HCEC 1CT (cell line): ENCODE data around the gene CARD18.

ENCODE experiments used
- DNase-seq: peaks from one replicate; pipeline ENCODE4 v3.0.0-alpha.2; 2017

CARD18 gene

DNA sequence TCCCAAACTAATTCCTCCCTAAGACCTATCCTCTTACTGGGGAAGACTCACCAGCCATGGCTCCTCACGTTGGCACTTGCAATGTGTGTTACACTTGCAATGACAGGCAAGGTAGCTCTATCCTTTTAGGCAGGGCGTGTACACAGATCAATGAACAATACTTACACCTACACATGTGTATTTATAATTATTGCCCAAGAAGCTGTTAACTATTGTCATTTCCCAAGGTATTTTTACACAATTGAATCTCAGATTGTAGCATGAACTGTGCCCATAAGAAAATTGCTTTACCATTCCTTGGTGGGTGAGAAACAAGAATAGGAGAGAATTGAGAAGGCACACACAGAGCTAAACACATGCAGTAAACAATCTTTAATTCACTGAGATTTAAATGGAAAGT lies at the start of gene CARD18:
TSS of gene CARD18 (minus strand) at position 101 of the 400 bp plus-strand sequence. CDS start at position 58, 43 bp downstream.
- DNase-seq = no peak

DNA sequence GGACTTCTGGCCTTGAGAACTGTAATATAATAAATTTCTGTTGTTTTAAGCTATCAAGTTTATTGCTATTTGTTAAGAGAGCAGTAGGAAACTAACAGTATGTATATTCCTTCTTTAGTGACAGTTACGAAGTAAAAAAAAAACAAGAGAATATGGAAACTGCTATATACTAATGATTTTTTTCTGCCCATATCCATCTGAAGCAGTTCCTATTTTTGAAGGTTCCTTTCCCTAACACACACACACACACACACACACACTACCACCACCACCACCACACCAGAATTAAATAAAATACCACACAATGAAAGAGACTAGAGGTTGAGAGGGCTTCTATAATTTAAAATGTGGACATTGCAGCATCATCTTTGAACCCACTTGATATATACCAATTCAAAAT lies 44.4 kb upstream of the CARD18 start:
- DNase-seq = no peak

DNA sequence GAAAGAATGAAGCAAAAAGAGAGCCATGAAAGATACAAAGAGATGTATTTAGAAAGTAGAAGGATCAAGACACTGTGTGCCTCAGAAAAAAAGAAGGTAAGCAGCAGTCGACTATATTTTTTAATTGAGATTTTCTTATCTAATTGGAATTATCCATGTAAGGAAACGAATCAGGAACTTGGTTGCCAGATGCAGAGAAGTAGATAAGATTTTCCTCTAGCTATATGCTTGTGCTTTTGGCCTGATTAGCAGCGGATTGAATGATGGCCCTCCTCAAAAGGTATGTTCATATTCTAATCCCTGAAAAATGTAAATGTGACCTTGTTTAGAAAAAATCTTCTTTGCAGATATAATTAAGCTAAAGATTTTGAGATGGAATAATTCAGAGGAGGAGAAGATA lies 43.9 kb upstream of the CARD18 start:
- no peak for DNase-seq

- DNase-seq = peak; percentile 45
Observed at GRCh38 chr11:105181521-105181920, 42.0 kb upstream of the CARD18 start.

DNA sequence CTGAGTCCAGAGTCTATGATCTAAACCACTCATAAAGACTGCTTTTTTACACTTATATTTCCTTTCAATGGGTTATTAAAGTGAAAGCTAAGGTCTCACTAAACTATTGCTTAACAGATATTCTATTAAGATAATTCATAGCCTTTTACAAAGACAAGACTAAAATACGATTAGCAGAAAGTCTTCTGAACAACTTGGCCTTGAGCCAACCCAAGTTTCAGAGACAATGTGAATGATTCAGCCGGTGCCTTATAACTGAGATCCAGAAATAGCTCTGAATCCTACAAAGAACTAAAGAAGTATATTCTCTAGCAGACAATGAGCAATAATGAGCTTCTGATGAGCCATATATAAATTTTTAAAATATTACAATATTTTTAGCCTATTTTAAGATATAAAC lies 41.5 kb upstream of the CARD18 start:
- peak; percentile 52 for DNase-seq

GRCh38 chr11:105179542-105180278 lies 40.1 kb upstream of the CARD18 start:
- DNase-seq = no peak

DNA sequence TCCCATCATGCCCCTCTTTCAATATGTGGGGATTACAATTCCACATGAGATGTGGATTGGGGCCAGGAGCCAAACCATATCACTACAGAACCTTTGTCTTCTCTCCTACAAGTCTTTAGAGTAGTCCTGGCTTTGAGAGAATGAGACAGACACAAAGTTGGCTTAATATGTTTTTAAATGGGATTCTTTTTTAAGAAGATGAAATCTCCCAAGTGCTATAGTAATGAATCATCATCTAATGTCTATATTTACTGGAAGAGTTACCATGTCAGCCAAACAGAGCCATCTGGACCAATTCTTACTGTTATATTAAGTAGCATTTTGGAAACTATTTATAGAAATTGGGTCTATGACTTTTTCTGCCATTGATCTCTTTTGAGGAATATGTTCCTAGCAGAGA lies 38.1 kb upstream of the CARD18 start:
- peak; percentile 88 for DNase-seq

DNA sequence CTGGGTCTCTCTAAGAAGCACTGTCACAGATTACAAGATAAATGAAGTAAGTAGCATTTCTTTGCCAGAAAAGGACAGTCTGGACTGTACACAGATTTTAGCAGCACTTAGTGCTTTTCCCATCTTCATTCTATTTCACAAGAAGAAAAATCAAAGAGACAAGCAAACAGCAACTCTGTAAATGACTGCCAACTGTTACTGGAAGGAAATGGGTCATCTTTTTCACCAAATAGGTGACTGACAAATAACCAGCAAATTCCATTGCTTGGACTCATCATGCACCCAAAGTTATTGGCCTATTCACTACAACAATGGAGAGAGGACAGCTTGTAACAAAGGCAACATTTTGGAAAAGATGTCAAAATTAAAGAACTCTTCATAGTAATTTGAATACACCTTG lies 28.9 kb upstream of the CARD18 start:
- DNase-seq = peak; percentile 66

DNA sequence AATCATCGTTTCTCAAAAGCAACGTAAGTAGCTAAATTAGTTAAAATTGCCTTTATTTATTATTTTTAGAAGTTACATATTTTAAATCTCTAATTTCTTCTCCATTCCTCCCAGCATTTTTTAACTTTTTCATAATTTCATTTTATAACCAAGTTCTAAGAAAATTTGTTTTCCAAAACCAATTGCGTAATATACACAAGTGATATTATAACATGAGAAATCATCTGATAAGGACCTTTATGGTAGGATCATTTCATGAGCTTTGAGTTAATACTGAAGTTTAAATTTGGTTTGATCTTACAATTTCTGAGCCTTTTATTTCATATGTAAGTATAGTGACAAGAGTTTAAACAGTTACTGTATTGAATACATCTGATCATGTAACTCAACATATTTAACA lies 27.7 kb upstream of the CARD18 start:
- no peak for DNase-seq

- DNase-seq = no peak
Observed at GRCh38 chr11:105164208-105164607, 24.6 kb upstream of the CARD18 start.

GRCh38 chr11:105162506-105162905 lies 22.9 kb upstream of the CARD18 start:
- DNase-seq = no peak

DNA sequence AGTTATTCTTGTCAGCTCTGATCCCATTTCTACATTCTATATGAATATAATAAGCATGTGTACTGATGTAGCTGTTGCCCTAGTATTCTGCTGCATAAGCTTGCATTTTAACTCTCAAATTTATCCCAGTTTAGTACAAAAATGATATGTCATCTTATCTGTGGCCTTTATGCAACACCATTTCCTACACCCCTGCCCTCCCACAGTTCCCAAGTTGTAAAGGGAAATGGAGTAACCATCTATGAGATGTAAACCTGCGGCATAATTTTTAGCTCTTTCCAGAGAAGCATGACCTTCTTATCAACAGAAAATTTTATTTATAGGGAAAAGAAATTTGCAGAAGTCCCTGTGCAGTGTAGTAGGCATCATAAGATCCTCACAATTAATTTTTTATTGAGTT lies 18.9 kb upstream of the CARD18 start:
- DNase-seq = no peak

DNA sequence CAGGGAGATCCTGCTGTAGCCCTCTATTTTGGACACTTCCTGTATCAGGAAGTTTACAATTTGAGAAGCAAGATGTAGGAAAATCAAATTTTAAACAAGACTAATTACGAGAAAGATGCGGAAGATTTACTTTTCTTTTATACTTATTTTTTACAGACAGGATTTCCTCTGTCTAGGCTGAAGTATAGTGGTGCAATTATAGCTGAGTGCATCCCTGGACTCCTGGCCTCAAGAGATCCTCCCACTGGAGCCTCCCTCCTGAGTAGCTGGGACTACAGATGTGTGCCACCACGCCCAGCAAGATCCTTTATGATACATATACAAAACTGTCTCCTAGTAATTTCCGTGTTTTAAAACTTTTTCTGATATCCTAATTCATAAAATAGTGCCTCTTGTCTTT lies 17.2 kb upstream of the CARD18 start:
- no peak for DNase-seq

GRCh38 chr11:105156231-105156630 lies 16.7 kb upstream of the CARD18 start:
- no peak for DNase-seq

DNA sequence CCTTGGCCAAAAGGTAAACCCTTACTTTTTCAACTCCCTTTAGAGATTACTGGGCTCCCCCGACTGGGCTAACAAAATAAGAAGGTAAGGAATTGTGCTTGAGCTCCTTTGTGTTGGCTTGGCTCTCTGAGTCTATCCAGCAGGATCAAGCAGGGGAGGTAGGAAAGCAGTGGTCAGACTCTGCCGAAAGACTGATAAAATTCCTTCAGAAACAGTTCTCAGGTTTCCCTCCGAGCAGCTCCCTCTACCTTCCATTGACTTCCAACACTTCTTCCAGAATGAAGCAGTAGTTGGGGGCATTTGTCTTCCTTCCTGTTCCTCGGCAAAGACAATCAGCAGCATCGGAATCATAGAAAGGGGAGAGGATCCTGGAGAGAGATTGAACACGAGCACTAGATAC lies 16.1 kb upstream of the CARD18 start:
- no peak for DNase-seq

- no peak for DNase-seq
Observed at GRCh38 chr11:105153392-105153791, 13.8 kb upstream of the CARD18 start.

DNA sequence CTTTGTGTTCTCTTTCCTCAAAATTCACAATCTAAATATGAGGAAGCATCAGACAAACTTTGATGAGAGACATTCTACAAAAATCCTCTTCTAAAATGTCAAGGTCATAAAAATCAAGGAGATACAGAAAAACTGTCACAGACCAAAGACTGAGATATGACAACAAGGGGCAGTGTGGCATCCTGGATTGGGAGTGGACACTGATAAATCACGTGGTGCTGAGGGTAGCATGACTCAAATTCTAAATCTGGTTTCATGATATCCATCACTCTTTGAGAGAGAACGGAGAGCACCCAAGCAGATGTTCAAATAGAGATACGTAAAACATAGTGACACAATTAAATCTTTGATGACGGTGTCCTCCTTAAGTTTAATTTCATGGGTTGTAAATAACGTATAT lies 13.0 kb upstream of the CARD18 start:
- DNase-seq = peak; percentile 48

DNA sequence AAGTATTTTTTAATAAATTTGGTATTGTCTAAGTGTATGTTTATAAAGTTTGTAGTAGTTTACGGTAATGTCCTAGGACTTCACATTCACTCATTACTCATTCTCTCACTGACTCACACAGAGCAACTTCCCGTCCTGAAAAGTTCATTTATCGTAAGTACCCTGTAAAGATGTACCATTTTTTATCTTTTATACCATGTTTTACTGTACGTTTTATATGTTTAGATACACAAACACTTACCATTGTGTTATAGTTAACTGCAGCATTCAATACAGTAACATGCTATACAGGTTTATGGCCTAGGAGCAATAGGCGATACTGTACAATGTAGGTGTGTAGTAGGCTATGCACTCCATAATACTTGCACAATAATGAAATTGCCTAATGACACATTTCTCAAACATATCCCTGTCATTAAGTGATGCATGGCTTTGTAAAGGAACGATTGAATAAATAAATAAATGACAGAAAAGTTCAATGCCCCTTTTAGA lies 12.5 kb upstream of the CARD18 start:
- DNase-seq = peak; percentile 85

GRCh38 chr11:105149477-105149876 lies 9.9 kb upstream of the CARD18 start:
- no peak for DNase-seq

- peak; percentile 45 for DNase-seq
Observed at GRCh38 chr11:105148241-105148640, 8.7 kb upstream of the CARD18 start.

DNA sequence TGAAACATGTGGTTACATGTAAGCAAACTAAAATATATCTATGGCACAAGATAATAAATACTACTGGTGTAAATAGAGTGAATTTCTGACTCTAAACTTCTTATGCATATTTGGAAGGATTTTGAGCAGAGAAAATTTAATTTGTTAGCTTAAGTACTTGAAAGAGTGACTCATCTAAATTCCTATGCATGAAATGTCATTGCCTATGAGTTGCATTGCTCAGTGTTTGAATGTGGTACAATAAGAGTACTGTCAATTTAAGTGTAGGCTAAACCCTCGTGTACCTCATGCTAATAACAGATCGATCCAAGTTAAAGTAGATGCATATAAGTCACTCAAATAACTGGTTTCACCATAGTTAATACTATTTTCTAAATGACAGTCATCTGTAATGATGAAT lies 5.3 kb upstream of the CARD18 start:
- peak; percentile 82 for DNase-seq

DNA sequence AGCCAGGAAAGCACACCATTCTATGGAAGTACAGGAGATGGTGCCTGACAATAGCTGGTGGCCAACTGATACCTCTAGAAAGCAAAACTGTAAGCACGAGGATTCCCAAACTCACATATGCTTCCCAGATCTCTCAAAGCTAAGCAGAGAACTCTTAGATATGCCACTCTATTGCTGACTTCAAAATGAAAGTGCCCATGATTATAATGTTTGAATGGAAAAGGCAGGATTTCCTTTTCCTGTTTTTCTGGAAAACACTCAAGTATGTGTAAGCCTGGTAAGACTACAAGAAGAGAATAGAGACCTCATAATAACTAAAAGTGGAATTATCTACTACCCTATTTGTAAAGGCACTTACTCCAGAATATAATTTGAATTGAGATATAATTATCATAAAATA lies 2.6 kb upstream of the CARD18 start:
- no peak for DNase-seq

DNA sequence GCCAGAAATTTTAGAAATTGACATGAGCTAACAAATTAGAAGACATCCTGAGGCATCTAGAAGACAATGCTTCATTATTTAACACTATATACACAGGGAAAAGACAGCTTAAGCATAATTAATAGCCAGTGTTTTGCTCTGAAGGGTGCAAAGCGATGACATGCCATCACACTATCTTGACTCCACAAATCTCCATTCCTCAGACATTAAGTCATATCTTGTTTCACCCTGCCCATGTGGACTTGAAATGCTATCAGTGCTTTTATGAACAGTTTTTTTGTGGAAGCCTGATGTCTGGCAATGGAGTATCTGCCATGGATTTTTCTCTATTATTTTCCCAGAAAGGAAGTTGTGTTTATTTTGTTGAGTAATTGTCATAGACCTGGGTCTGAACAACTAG lies 2.3 kb downstream of the CARD18 start:
- DNase-seq = no peak

GRCh38 chr11:105135883-105136282 lies 3.7 kb downstream of the CARD18 start:
- no peak for DNase-seq
